HG02610 (cell line): ENCODE results near the gene MAP3K12.
"Not testable (repeated sequence)": the region's sequence is repeated elsewhere in the genome, so short reads cannot be mapped to it uniquely, and the experiment has no call there.

Experiments used
- ATAC-seq: cut with Tn5 transposase; IDR thresholded peaks from one replicate; pipeline ENCODE4 v1.9.1; 2021; ENCODE audit warnings: mild to moderate bottlenecking, moderate library complexity; ENCODE audit not compliant: unreplicated experiment

MAP3K12 gene

GRCh38 chr12:53472056-53472582 is 27.1 kb downstream of the MAP3K12 start:
- no peak for ATAC-seq

- ATAC-seq = no peak
These were observed 31.0 kb downstream of the MAP3K12 start for GRCh38 chr12:53468282-53468681.

GRCh38 chr12:53467880-53468279 is 31.4 kb downstream of the MAP3K12 start:
- ATAC-seq = no peak

- ATAC-seq = no peak
These were observed 32.2 kb downstream of the MAP3K12 start for GRCh38 chr12:53467082-53467481.

GRCh38 chr12:53466640-53467039 is 32.6 kb downstream of the MAP3K12 start:
- ATAC-seq = no peak

DNA sequence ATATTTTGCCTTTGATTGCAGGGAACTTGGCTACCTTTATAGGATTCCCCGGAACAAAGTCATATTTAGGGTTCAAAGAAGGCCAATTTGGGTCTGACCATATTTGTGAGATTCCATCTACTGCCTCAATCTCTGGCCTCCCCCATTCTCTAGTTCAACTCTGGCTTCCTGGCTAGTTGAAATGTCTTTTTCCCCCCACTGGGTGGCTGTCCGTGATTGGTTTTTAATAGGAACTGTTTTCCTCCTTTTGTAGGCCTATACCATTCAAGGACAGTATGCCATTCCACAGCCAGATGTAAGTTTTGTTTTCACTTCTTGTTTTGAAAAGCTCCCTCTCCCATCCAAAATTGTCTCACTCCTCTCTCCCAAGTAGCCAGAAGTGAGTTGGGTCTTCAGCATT is 33.6 kb downstream of the MAP3K12 start:
- no peak for ATAC-seq

DNA sequence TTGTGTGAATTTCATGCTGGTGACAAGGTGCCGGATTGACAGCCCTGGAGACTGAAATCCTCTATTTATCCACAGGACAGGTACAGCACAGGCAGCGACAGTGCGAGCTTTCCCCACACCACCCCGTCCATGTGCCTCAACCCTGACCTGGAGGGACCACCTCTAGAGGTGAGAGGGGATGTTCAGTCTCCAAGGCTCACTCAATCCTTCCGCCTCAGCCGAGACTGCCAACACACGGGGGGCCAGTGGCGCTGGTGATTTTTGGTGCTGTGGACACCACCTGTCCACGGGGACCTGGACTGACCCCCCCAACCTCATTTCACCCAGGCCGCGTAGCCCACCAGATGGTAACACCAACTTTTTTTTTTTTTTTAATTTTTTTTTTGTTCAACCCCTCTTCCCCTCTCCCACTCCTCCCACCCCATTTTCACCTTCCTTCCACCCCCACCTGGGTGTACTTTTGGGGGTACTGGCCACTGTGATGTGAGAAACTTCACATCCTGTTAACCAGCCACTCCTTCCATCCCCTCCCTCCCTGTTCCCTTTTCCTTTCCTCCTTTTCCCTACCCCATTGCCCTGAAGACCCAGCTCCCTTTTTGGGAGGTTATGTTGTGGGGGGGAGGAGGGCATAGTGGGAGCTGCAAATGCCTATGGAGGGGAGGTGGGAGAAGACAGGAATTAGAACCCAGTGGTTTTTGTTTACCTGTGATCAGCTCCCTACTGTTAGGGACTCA is 34.4 kb downstream of the MAP3K12 start:
- ATAC-seq = no peak

GRCh38 chr12:53463802-53464560 is 35.3 kb downstream of the MAP3K12 start:
- no peak for ATAC-seq

GRCh38 chr12:53462935-53463334 is 36.3 kb downstream of the MAP3K12 start:
- no peak for ATAC-seq

GRCh38 chr12:53461591-53461990 is 37.7 kb downstream of the MAP3K12 start:
- ATAC-seq = no peak

DNA sequence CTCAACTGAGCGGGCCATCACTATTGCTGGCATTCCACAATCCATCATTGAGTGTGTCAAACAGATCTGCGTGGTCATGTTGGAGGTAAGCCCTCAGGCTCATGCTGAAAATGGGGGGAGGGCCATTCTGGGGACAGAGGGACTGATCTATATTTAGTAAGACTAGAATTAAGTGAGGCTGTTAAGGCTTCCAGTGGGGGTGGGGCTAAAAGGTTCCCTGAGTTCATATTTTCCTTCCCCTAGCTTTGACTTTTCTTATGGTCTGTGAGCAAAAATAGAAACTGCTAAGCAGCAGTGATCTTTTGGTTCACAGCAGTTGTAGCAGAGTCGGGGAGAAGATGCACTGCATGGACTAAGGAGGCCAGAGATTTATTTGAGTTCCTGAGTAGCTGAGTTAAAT is 38.2 kb downstream of the MAP3K12 start:
- no peak for ATAC-seq

- ATAC-seq = no peak
These were observed 40.2 kb downstream of the MAP3K12 start for GRCh38 chr12:53459097-53459496.

GRCh38 chr12:53456654-53457366 is 42.4 kb downstream of the MAP3K12 start:
- no peak for ATAC-seq

DNA sequence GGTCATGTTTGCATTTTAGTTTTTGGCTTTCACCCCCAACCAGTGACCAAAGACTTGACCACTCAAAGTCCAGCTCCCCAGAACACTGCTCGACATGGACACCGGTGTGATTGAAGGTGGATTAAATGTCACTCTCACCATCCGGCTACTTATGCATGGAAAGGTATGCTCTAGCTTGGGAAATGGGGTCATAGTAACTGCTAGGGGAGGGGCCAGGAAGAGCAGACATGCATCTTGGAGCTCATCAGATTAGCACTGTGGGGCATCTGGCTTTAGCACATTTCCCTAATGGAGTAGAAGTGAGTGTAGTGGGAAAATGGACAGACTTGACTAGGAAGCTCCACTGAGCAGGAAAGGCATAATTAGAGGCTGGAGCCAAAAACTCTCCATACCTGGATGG is 44.6 kb downstream of the MAP3K12 start:
- no peak for ATAC-seq

DNA sequence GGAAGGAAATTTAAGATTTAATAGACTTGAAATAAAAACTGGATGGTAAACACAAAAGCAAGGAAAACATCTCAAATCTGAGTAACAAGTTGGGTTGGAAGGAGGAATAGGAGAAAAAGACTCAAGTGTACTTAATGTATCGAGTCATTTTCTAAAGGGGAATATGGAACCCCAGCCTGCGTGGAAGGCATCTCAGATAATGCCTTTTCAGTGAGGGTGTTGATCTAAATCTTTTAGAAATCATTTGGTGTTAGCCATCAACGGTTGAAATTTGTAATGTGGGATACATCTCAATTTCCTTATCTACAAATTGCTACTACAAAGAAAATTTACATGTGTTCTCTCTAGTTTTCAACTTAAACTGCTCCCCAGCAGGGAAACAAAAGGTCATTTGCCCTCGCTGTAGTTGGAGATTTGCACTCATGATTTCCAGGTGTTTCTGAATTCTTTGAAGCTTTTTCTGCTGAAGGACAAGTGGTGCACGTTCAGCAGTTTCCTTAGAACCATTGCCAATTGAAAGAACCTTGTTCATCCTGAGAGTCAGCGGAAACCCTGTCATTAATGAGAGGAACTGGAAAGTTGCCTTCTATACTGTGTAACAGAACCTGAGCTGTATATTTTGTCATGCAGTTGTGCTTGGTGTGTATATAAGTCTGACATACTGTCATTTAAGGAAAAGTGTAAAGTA is 45.2 kb downstream of the MAP3K12 start:
- no peak for ATAC-seq

- ATAC-seq = no peak
These were observed 46.8 kb downstream of the MAP3K12 start for GRCh38 chr12:53452159-53453077.

- peak; percentile 98 for ATAC-seq
These were observed 47.5 kb downstream of the MAP3K12 start, which contains the start of gene PCBP2 for GRCh38 chr12:53451661-53452158. Gene PCBP2 (plus strand): TSS chr12:53452102. CDS start chr12:53454801, 2,699 bp downstream.

GRCh38 chr12:53450936-53451335 is 48.3 kb downstream of the MAP3K12 start:
- no peak for ATAC-seq

- not testable (repeated sequence) for ATAC-seq
These were observed 54.5 kb downstream of the MAP3K12 start for GRCh38 chr12:53444593-53445325.
